GM18873 (cell line): ENCODE measurements around the gene ETV3.
"Not testable (repeated sequence)": the region's sequence is repeated elsewhere in the genome, so short reads cannot be mapped to it uniquely, and the experiment has no call there.

Source experiments
- ATAC-seq: cut with Tn5 transposase; IDR thresholded peaks from one replicate; pipeline ENCODE4 v1.9.1; 2021; ENCODE audit warnings: mild to moderate bottlenecking, moderate library complexity, moderate number of reproducible peaks; ENCODE audit not compliant: unreplicated experiment, low FRiP score

ETV3 gene

GRCh38 chr1:157114183-157115121 lies 23.7 kb downstream of the ETV3 start:
- ATAC-seq, result no peak

- no peak for ATAC-seq
Measured at GRCh38 chr1:157113631-157114030, 24.6 kb downstream of the ETV3 start.

- ATAC-seq, result no peak
Measured at GRCh38 chr1:157113106-157113505, 25.1 kb downstream of the ETV3 start.

GRCh38 chr1:157112186-157112867 lies 25.9 kb downstream of the ETV3 start:
- ATAC-seq, result no peak

GRCh38 chr1:157111396-157112165 lies 26.6 kb downstream of the ETV3 start:
- no peak for ATAC-seq

- ATAC-seq, result no peak
Measured at GRCh38 chr1:157110686-157111085, 27.5 kb downstream of the ETV3 start.

GRCh38 chr1:157110003-157110402 lies 28.2 kb downstream of the ETV3 start:
- ATAC-seq, result no peak

- ATAC-seq, result no peak
Measured at GRCh38 chr1:157108448-157108847, 29.7 kb downstream of the ETV3 start.

- no peak for ATAC-seq
Measured at GRCh38 chr1:157107702-157108101, 30.5 kb downstream of the ETV3 start.

- no peak for ATAC-seq
Measured at GRCh38 chr1:157106813-157107189, 31.4 kb downstream of the ETV3 start.

GRCh38 chr1:157105988-157106812 lies 32.0 kb downstream of the ETV3 start:
- ATAC-seq, result no peak

- ATAC-seq, result no peak
Measured at GRCh38 chr1:157105298-157105987, 32.8 kb downstream of the ETV3 start.

- ATAC-seq, result no peak
Measured at GRCh38 chr1:157104598-157105293, 33.4 kb downstream of the ETV3 start.

- ATAC-seq, result no peak
Measured at GRCh38 chr1:157103268-157103667, 34.9 kb downstream of the ETV3 start.

- no peak for ATAC-seq
Measured at GRCh38 chr1:157101149-157101548, 37.0 kb downstream of the ETV3 start.

GRCh38 chr1:157099633-157100009 lies 38.6 kb downstream of the ETV3 start, which contains the start of gene ETV3L:
TSS of gene ETV3L (minus strand) at chr1:157099808. CDS start at chr1:157099523, 285 bp downstream.
- ATAC-seq, result no peak

- not testable (repeated sequence) for ATAC-seq
Measured at GRCh38 chr1:157098987-157099632, 39.1 kb downstream of the ETV3 start.

GRCh38 chr1:157098519-157098918 lies 39.7 kb downstream of the ETV3 start:
- no peak for ATAC-seq
